ENCODE data around the gene NFU1.
A peak's percentile ranks its signal among the peaks of the same experiment; 100 is the strongest.

NFU1 gene

DNA sequence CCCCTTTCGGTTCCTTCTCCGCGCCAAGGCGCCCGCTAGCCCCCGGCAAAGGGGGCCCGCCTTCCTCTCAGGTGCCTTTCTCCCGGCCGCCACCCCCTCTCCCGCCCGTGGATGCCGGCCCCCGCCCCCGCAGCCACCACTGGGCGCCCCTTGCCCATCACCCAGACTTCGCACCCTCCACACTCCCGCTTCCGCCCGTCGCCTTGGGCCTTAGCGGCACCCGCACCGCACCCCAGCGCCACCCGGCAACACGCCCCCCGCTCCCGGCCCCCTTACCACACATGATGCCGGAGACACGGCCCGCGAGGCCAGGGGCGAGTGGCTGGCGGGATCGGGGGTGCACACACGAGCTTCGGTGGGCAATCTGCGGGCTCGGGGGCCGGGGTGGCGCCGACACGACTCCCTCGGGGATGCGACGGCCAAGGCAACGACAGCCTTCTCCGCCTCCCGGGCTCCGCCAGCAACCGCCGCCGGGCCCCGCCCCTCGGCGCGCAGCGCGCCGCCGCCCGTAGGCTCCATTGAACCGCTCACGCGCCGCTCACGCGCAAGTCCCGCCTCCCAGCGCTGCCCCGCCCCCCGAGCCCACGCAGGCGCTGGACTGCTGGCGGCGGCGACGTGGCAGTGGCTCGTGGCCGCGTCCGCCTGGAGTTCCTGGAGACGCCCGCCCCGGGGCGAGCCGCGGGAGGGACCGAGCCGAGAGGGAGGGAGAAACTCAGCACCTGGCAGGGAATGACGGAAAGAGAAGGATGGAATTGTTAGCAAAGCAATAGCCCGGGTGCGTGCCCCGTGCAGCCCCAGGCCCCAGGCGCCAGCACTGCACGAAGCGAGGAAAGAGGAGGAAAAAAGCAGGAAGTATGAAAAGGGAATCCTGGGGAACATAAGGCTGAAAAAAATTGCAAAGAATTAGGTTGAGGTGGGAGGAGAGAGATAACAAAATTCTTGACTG, 50.2 kb downstream of the NFU1 start, which contains the start of gene GFPT1:
Gene GFPT1, minus strand, starts transcription at position 439 of the 946 bp plus-strand sequence. Its CDS starts 156 bp downstream, at position 283.
- no peaks in the 10 kb centered on the region for H3K36me3 ChIP-seq (ENCODE audit: control insufficient read depth, low read depth, low read length)
- H3K27ac ChIP-seq (ENCODE audit: low read length): peak within 1 kb of the TSS; percentile 36
- no peaks in the 10 kb centered on the region for H3K9me3 ChIP-seq (ENCODE audit: control insufficient read depth, low read depth, low read length)
- peak within 1 kb of the TSS; percentile 76 for H3K4me3 ChIP-seq (ENCODE audit: low read length)
- peak within 1 kb of the TSS; percentile 63 for H3K9ac ChIP-seq (ENCODE audit: low read length)
- peaks cover 9% of the 10 kb centered on the region for H3K27me3 ChIP-seq (ENCODE audit: control insufficient read depth, insufficient read depth, low read length)
- H3K4me1 ChIP-seq (ENCODE audit: control insufficient read depth, low read depth, low read length): peaks cover 16% of the 10 kb centered on the region

DNA sequence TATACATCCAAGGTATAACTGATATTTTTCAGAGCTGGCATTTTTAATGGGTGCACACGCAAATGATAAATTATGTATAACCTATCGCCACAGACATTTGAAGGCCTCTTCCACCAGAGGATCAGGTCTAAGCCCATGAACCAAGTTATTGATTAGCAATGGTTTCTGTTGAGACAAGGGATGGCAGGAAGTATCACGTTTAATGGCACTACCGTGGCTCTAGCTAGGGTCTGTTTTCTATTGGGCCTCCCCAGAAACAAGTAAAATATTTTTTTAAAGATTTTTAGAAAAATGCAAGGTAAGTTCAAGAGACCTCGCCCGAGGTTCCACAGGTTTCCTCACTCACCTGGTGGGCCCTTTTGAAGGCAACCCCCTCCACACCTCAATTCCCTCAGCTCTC, 50.9 kb downstream of the NFU1 start:
- no peak overlapping the region for H3K27ac ChIP-seq (ENCODE audit: low read length)
- peak overlapping the region; percentile 76 for H3K4me3 ChIP-seq (ENCODE audit: low read length)
- H3K9ac ChIP-seq (ENCODE audit: low read length): peak overlapping the region; percentile 63
- H3K4me1 ChIP-seq (ENCODE audit: control insufficient read depth, low read depth, low read length): peaks cover 16% of the 10 kb centered on the region
- no peaks in the 10 kb centered on the region for H3K36me3 ChIP-seq (ENCODE audit: control insufficient read depth, low read depth, low read length)
- no peaks in the 10 kb centered on the region for H3K9me3 ChIP-seq (ENCODE audit: control insufficient read depth, low read depth, low read length)
- peaks cover 9% of the 10 kb centered on the region for H3K27me3 ChIP-seq (ENCODE audit: control insufficient read depth, insufficient read depth, low read length)

DNA sequence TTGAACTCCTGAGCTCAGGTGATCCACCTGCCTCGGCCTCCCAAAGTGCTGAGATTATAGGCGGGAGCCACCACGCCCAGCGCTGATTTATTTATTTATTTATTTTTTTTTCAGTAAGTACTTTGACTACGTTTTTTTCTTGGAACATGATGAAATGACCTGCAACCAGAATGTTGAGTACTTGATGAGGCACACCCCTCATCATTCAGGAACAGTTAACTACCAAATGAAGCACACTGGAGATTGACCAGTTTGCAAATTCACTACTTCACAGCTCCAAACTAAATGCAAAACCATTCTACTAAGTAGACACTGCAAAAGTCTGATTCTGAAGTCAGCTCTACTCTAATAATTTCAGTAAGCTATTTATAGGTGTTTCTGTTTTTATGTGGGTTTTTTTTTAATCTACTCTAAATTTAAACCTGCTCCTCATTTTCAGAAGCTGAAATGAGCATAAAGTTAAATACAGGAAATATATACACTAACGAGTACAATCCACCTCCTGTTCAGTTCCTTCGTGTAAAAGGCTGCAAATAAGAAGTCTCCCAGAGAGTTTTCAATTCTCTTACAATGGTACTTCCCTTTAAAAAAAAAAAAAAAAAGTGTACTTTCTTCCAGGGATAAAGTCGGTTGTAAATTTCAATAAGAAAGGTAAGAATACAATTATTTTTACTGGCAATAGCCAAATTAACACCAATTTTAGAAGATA, 51.6 kb downstream of the NFU1 start:
- Histone ChIP-seq H3K4me1 (ENCODE audit: control insufficient read depth, low read depth, low read length) (peaks cover 16% of the 10 kb centered on the region), H3K27ac (ENCODE audit: low read length) (no peak overlapping the region)

DNA sequence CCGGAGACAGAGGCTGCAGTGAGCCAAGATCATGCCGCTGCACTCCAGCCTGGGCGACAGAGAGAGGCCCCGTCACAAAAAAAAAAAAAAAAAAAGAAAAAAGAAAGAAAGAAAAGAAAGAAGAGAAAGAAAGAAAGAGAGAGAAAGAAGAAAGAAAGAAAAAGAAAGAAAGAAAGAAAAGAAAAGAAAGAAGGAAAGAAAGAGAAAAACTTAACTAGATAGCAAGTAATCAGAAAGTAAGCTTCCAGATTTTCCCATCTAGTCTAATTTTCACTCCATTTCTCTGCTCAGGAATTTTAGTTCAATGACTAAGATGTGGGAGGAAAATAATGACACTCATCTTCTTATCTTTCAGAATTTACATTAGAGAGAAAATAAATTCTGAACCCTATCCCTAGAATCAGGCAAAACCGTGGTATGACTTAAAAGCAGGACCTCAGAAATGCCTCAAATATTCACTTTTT, 52.6 kb downstream of the NFU1 start:
- H3K4me3 ChIP-seq (ENCODE audit: low read length): no peak overlapping the region
- no peak overlapping the region for H3K9ac ChIP-seq (ENCODE audit: low read length)
- peaks cover 9% of the 10 kb centered on the region for H3K27me3 ChIP-seq (ENCODE audit: control insufficient read depth, insufficient read depth, low read length)
- H3K36me3 ChIP-seq (ENCODE audit: control insufficient read depth, low read depth, low read length): no peaks in the 10 kb centered on the region
- H3K9me3 ChIP-seq (ENCODE audit: control insufficient read depth, low read depth, low read length): no peaks in the 10 kb centered on the region
- peaks cover 16% of the 10 kb centered on the region for H3K4me1 ChIP-seq (ENCODE audit: control insufficient read depth, low read depth, low read length)
- H3K27ac ChIP-seq (ENCODE audit: low read length): no peak overlapping the region

More for the DNA sequence above, 51.6 kb downstream of the NFU1 start:
- H3K4me3 ChIP-seq (ENCODE audit: low read length): peak overlapping the region; percentile 76
- H3K36me3 ChIP-seq (ENCODE audit: control insufficient read depth, low read depth, low read length): no peaks in the 10 kb centered on the region
- no peak overlapping the region for H3K9ac ChIP-seq (ENCODE audit: low read length)
- peaks cover 9% of the 10 kb centered on the region for H3K27me3 ChIP-seq (ENCODE audit: control insufficient read depth, insufficient read depth, low read length)
- no peaks in the 10 kb centered on the region for H3K9me3 ChIP-seq (ENCODE audit: control insufficient read depth, low read depth, low read length)

- Histone ChIP-seq H3K4me1 (ENCODE audit: control insufficient read depth, low read depth, low read length) (peaks cover 16% of the 10 kb centered on the region), H3K27ac (ENCODE audit: low read length) (no peak overlapping the region), H3K27me3 (ENCODE audit: control insufficient read depth, insufficient read depth, low read length) (peaks cover 9% of the 10 kb centered on the region), H3K36me3 (ENCODE audit: control insufficient read depth, low read depth, low read length) (no peaks in the 10 kb centered on the region), H3K9me3 (ENCODE audit: control insufficient read depth, low read depth, low read length) (no peaks in the 10 kb centered on the region), H3K9ac (ENCODE audit: low read length) (no peak overlapping the region), H3K4me3 (ENCODE audit: low read length) (no peak overlapping the region)
Measured at GRCh38 chr2:69383176-69383812, 53.9 kb downstream of the NFU1 start.

GRCh38 chr2:69382547-69382946, 54.7 kb downstream of the NFU1 start:
- H3K27me3 ChIP-seq (ENCODE audit: control insufficient read depth, insufficient read depth, low read length): peaks cover 1% of the 10 kb centered on the region
- H3K4me3 ChIP-seq (ENCODE audit: low read length): no peak overlapping the region
- H3K9me3 ChIP-seq (ENCODE audit: control insufficient read depth, low read depth, low read length): no peaks in the 10 kb centered on the region
- no peak overlapping the region for H3K27ac ChIP-seq (ENCODE audit: low read length)
- H3K4me1 ChIP-seq (ENCODE audit: control insufficient read depth, low read depth, low read length): peaks cover 10% of the 10 kb centered on the region
- no peaks in the 10 kb centered on the region for H3K36me3 ChIP-seq (ENCODE audit: control insufficient read depth, low read depth, low read length)
- no peak overlapping the region for H3K9ac ChIP-seq (ENCODE audit: low read length)

- Histone ChIP-seq H3K27me3 (ENCODE audit: control insufficient read depth, insufficient read depth, low read length) (no peaks in the 10 kb centered on the region), H3K4me1 (ENCODE audit: control insufficient read depth, low read depth, low read length) (peaks cover 8% of the 10 kb centered on the region), H3K4me3 (ENCODE audit: low read length) (no peak overlapping the region), H3K36me3 (ENCODE audit: control insufficient read depth, low read depth, low read length) (no peaks in the 10 kb centered on the region), H3K27ac (ENCODE audit: low read length) (no peak overlapping the region), H3K9me3 (ENCODE audit: control insufficient read depth, low read depth, low read length) (no peaks in the 10 kb centered on the region), H3K9ac (ENCODE audit: low read length) (no peak overlapping the region)
Measured at GRCh38 chr2:69381337-69381737, 55.9 kb downstream of the NFU1 start.

- H3K9ac ChIP-seq (ENCODE audit: low read length): no peak overlapping the region
- no peaks in the 10 kb centered on the region for H3K27me3 ChIP-seq (ENCODE audit: control insufficient read depth, insufficient read depth, low read length)
- no peak overlapping the region for H3K27ac ChIP-seq (ENCODE audit: low read length)
- no peak overlapping the region for H3K4me3 ChIP-seq (ENCODE audit: low read length)
- H3K9me3 ChIP-seq (ENCODE audit: control insufficient read depth, low read depth, low read length): no peaks in the 10 kb centered on the region
- no peaks in the 10 kb centered on the region for H3K4me1 ChIP-seq (ENCODE audit: control insufficient read depth, low read depth, low read length)
- no peaks in the 10 kb centered on the region for H3K36me3 ChIP-seq (ENCODE audit: control insufficient read depth, low read depth, low read length)
Measured at GRCh38 chr2:69380072-69380917, 56.9 kb downstream of the NFU1 start.

DNA sequence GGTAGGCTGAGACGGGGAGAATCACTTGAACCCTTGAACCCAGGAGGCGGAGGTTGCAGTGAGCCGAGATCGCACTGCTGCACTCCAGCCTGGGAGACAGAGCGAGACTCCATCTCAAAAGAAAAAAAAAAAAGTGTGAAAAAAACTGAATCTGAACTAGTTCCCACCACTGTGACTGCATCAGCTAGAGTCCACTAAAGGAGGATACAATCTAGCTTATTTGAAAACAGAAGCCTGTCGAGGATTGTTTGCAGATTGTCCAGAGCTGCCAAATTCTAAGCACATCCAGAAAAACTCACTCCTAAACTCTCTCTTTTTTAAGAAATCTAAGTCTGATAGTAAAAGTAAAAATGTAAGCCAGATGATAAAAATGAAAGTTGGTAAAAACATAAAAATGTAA, 60.8 kb downstream of the NFU1 start:
- Histone ChIP-seq H3K4me3 (ENCODE audit: low read length) (no peak overlapping the region), H3K36me3 (ENCODE audit: control insufficient read depth, low read depth, low read length) (peaks cover 9% of the 10 kb centered on the region), H3K27me3 (ENCODE audit: control insufficient read depth, insufficient read depth, low read length) (no peaks in the 10 kb centered on the region), H3K4me1 (ENCODE audit: control insufficient read depth, low read depth, low read length) (no peaks in the 10 kb centered on the region), H3K27ac (ENCODE audit: low read length) (no peak overlapping the region), H3K9me3 (ENCODE audit: control insufficient read depth, low read depth, low read length) (no peaks in the 10 kb centered on the region), H3K9ac (ENCODE audit: low read length) (no peak overlapping the region)

DNA sequence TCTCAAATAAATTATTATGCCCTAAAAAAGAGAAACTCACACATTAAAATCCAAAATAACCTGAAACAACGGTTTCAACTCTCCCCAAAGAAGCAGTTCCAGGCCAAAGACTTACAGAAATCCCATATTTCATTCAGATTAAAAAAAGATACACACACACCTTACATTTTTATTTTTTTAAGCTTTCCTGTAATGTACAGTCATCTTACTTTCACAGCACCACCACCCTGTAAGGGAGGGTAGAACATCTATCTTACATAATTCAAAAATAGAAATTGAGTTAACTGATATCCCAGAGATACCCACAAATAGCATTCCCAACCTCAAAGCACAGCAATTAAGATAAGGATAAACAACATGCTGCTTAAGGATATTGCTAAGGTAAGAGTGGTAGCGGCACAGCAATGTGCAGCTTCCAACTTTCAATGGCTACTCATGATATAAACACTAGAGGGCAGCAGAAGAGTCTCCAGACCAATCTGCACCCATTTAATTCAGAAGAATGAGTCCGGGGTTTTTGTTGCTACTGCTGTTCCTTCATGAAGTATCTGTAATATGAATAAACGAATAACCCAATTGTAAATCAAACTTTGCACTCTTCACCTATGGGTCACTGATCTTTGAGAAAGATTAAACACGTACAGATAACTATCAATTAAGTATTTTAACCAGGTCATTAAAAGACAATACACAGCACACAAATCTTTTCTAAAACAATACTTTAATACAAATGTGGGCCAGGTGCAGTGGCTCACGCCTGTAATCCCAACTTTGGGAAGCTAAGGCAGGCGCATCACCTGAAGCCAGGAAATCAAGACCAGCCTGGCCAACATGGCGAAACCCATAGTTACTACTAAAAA, 61.5 kb downstream of the NFU1 start:
- no peak overlapping the region for H3K4me3 ChIP-seq (ENCODE audit: low read length)
- no peaks in the 10 kb centered on the region for H3K9me3 ChIP-seq (ENCODE audit: control insufficient read depth, low read depth, low read length)
- H3K9ac ChIP-seq (ENCODE audit: low read length): no peak overlapping the region
- peaks cover 9% of the 10 kb centered on the region for H3K36me3 ChIP-seq (ENCODE audit: control insufficient read depth, low read depth, low read length)
- no peaks in the 10 kb centered on the region for H3K4me1 ChIP-seq (ENCODE audit: control insufficient read depth, low read depth, low read length)
- no peak overlapping the region for H3K27ac ChIP-seq (ENCODE audit: low read length)
- H3K27me3 ChIP-seq (ENCODE audit: control insufficient read depth, insufficient read depth, low read length): no peaks in the 10 kb centered on the region
